GM20431 (cell line): ENCODE data around the gene ARSG.
"Not testable (repeated sequence)": the region's sequence is repeated elsewhere in the genome, so short reads cannot be mapped to it uniquely, and the experiment has no call there.

Experiments used
- in situ Hi-C: fragments of 300-500 bp; cut with MseI, MboI; formaldehyde crosslinking; loops from one replicate; pipeline ENCODE4 v1.15.0; 2020; ENCODE audit warnings: low sequenced_read_pairs; ENCODE audit not compliant: unreplicated experiment

ARSG gene

DNA sequence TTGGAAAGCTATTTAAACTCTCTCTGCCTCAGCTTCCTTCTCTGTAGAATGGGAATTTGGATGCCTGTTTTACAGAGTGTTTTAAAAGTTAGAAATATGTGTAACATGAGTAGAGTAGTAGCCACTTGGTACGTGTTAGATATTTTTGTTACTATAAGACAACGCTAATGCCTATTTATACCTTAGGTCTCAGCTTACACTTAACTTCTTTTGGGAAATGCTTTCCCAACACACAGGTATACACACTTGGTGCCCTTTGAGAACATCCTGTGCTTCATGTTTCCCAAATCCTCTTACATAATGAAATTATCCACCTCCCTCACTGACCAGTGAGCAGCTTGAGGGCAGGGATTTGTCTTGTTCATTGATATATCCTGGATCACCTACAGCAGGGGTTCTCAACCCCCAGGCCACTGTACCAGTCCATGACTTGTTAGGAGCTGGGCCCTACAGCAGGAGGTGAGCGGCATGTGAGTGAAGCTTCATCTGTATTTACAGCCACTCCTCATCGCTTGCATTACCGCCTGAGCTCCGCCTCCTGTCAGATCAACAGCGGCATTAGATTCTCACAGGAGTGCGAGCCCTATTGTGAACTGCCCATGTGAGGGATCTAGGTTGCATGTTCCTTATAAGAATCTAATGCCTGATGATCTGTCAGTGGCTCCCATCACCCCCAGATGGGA is 33.5 kb downstream of the ARSG start:
- in situ Hi-C loops: no loop called here

DNA sequence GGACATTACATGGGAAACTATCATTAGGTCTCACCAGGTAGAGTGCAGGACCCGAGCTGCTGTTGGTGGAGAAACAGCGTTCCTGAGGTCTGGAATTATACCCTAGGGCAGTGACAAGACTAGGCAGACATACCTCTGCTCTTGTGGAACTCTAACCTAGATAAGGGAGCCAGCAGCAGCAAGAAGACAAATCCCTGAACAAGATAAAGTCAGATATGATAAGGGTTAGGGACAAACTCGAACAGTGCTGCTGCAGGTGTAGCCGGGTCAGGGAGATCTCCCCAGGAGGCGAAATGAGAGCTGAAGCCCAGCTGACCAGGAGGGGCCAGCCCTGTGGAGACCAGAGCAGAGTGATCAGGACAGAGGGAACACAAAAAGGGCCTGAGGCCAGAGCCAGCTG is 34.7 kb downstream of the ARSG start:
- in situ Hi-C loops: no loop called here

DNA sequence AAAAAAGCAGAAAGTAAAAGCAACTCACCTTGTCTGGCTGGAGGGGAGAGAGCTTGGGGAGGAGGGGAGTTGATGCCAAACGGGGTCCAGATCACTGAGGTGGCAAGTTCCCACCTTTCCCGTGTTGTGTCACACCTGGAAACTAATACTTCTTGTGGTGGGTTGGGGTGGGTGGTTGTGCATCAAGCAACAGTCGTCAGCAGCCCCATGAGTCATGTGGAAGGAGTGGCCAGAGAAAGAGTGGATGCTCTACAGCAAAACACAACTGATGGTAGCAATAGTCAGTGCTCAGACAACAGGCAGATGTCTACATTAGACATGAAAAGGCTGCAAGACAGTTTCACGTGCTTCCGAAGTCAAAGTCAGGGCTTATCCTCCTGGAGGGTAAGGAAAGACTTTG is 35.4 kb downstream of the ARSG start:
- in situ Hi-C loops: no loop called here

DNA sequence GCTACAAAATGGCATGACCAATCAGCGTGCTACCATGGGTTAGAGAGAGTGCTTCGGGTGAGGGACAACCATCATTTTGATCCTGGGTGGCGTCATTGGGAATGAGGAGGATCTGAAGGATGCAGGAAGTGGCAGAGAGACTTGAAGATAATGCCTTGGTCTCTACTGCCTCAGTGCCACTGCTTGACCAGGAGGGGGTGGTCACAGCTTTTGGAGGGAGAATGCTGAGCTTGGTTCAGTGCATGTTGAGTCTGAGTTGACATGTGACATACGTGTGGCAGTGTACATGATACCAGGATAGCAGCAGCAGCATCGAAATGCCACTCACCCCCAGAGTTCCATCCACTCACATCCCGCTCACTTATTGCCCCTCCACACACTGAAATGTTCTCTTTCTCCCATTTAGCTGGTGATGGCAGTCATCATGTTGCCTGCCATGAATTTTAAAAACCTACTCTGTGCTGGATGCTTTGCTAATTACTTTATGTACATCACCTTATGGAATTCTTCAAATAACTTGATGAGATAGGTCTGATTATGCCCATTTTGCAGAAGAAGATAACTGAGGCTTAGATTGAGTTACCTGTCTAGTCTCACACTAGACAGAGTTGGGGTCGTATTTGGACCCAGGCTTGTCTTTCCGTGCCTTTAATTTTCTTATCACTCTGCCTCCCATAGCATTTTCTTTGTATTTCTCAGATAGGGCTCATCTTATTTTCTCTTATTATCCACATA is 36.7 kb downstream of the ARSG start:
- in situ Hi-C loops: no loop called here

DNA sequence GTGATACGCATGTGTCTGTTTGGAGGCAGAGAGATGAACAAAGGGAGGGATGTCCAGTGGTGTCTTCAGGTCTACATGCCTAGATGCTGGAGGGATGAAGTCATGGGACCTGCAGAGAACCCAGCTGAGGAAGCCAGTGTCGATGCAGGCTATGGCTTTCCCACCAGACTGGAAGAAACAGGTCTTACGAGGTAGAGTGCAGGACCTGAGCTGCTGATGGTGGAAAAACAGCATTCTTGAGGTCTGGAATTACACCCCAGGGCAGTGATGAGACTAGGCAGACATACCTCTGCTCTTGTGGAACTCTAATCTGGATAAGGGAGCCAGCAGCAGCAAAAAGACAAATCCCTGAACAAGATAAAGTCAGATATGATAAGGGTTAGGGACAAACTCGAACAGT is 37.4 kb downstream of the ARSG start:
- in situ Hi-C loops: no loop called here

DNA sequence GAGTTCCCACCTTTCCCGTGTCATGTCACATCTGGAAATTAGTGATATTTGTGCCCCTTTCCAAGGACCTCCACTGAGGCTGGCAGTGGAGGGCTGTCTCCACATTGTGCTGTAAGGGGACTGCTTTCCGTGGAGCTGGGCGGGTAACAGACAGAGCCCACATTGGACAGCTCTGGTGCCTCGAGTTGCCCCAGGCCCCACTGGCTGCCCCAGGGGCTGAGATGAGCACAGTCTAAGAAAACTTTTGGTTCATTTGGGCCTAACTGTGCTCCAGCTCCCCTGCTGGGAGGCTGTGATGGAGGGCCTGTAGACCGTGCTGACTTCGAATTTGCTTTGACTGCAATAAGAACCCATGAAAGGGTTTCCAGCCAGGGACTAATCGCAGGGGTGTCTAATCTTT is 38.0 kb downstream of the ARSG start:
- in situ Hi-C loops: no loop called here

DNA sequence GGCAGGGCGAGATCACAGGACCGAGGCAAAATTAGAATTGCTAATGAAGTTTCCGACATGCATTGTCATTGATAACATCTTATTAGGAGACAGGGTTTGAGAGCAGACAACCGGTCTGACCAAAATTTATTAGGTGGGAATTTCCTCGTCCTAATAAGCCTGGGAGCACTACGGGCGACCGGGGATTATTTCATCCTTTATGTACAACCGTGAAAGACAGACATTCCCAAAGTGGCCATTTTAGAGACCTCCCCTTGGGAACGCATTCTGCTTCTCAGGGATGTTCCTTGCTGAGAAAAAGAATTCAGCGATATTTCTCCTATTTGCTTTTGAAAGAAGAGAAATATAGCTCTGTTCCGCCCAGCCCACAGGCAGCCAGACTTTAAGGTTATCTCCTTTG is 40.6 kb downstream of the ARSG start:
- in situ Hi-C loops: not testable (repeated sequence)

DNA sequence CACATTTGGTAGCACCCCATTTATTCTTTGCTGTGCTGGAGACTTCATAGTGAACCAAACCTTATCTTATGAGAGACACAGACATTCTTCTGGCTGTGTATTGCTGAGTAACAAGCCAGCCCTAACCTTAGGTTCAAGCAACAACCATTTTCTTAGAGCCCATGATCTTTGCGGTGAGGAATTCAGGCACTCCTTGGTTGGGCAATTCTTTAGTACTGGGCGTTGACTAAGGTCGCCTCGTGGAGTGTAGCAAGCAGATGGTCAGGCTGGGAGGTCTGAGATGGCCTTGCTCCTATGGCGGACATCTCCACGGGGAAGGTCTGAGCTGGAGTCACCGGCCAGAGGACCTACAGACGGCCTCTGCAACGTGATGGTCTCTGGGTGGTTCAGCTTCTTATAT is 43.1 kb downstream of the ARSG start:
- in situ Hi-C loops: no loop called here

DNA sequence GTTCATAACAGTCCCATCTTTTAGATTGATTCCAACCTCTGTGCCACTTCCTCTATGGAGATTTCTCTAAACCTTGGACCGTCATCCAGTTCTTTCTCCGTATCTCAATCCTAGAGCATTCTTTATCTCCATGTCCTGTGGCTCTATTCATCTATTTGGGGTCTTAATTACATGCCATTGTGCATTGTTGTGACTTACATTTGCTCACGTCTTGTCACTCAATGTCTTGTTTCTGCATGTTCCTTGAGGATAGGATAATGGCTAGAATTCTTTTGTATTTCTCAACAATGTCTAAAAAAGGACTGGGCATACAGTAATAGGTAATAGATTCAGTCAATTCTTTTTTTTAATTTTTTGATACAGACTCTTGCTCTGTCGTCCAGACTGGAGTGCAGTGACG is 50.2 kb downstream of the ARSG start:
- in situ Hi-C loops: no loop called here

DNA sequence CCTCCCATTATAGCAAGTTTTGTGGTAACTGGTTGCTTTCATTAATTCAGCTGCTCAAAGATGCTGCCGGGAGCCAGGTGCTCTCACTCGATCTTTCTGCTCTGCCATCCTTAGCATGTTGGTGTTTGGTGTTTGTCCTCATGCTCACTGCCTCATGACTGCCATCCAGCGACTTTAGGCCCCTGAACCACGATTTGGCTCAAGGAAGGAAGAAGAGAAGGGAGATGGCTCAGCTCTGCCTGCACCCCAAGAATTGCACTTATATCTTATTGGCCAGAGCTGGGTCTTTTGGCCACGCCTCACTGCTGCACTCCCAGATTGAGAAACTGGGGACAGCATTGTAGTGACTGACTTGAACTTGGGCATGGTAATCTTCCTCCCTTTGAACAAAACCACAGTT is 52.7 kb downstream of the ARSG start:
- in situ Hi-C loops: no loop called here

DNA sequence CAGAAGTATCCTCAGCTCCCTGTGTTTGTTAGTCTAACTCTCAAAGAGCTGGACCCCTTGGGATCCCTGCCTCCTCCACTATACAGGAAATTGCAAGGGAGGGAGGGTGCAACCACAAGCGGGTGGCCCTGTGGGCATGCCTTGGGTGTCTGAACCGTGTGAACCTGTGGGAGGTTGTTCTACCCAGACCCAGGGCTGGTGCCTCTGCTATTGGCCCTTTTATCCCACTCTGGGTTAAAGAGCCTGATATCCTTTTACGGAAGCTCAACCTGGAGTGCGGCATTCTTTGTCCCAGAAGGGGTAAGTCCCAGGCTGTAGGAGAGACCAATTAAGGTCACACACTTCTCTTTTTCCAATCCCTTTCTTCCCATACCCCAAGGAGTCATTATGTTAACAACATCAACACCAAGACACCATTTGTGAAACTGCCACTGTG is 53.4 kb downstream of the ARSG start:
- in situ Hi-C loops: no loop called here

DNA sequence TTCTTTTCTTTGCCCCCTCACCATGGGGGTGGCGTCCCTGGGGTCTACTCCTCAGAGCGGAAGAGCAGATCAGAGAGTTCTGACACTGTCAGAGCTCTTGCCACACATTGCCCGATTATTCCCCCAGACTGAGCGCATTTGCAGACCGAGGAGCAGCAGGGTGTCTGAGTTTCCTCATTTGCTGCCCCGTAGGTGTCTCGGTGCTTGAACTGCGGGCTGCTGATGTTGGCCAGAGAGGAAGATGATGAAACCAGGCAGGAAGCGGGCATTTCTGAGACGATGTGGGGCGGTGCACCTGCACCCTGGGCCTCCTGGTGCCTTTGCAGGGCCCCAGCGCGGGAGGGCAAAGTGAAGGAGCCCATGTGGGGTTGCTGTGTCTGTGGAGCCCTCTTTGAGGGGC is 55.2 kb downstream of the ARSG start:
- in situ Hi-C loops: no loop called here

DNA sequence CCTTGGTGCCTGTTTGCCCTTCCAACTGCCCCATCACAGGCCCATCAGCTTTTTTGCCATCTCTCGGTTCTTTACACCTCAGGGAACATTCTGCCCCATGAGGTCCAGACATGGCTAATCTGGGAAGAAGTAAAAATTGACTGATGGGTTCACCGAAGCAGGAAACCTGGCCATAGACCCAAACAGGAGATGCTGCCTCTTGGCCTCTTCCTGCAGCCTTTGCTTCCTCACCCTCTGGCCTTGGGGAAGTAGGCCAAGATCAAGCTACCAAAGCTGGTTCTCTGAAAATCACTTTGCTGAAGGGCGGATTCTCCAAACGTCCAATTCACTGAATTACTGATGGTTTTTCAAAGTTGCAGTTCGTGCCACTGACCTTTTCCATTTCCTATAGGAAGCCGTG is 56.1 kb downstream of the ARSG start:
- in situ Hi-C loops: no loop called here

DNA sequence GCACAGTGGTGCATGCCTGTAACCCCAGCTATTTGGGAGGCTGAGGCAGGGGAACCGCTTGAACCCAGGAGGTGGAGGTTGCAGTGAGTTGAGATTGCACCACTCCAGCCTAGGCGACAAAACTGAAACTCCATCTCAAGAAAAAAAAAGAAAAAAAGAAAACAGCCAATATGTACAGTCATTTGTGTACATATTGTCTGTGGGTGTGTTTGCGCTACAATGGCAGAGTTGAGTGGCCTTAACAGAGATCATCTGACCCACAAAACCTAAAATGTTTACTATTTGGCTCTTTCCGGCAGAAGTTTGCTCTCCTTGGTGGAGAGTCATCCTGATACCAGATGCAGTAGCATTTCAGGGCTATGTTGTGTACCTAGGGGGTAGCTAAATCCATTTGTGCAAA is 57.9 kb downstream of the ARSG start:
- in situ Hi-C loops: no loop called here

DNA sequence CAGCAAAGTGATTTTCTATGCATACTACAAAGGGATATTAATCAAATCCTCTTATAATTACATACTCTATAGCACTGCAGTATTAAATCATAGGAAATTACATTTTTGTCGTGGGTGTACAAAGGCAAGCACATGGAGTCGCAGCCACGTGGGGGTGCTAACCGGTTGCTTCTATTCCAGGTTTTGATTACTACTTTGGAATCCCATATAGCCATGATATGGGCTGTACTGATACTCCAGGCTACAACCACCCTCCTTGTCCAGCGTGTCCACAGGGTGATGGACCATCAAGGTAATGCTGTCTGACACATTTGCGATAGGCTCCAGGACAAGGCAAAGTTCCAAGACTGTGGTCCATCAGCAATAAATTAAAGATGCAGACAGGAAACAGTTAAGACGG is 60.1 kb downstream of the ARSG start:
- in situ Hi-C loops: no loop called here

DNA sequence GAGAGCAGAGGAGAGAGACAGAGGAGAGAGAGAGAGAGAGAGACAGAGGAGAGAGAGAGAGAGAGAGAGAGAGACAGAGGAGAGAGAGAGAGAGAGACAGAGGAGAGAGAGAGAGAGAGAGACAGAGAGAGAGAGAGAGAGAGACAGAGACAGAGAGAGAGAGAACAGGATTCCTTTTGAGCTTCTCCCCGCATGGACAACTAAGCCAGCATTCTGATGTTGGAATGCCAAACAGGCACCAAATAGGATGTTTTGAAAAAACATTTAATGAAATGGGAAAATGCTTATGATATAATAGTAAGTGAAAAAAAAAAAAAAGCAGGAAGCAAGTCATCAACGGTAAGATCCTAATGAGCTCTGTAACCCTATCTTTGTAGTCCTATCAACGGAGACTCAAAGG is 60.7 kb downstream of the ARSG start:
- in situ Hi-C loops: no loop called here

DNA sequence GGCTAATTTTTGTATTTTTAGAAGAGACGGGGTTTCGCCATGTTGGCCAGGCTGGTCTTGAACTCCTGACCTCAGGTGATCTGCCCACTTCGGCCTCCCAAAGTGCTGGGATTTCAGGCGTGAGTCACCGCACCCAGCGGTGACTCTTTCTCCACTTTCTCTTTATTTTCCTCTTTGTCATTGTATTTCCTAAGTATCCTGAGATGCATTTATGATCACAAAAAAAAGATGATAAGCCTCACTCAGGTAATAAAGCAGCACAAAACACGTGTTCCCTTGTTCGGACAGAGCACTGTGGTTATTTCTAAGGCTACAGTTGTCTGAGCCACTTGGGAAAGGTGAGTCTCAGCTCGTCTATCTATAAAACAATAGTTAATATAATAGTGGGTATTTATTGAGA is 61.4 kb downstream of the ARSG start:
- in situ Hi-C loops: not testable (repeated sequence)

DNA sequence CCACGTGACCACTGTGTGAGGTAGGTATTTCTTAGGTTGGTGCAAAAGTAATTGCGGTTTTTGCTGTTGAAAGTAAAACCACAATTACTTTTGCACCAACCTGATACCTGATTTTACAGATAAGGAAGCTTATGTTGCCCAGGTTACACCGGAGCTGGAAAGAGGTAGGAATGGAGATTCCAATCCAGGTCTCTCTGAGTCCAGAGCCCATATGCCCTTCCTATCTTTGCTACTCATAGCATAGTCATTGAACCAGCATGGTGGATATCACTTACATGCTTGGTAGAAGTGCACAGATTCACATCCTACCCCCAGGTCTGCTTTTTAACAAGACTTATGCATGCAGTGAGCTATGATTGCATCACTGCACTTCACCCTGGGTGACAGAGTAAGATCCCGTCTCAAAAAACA is 61.8 kb downstream of the ARSG start:
- in situ Hi-C loops: no loop called here

DNA sequence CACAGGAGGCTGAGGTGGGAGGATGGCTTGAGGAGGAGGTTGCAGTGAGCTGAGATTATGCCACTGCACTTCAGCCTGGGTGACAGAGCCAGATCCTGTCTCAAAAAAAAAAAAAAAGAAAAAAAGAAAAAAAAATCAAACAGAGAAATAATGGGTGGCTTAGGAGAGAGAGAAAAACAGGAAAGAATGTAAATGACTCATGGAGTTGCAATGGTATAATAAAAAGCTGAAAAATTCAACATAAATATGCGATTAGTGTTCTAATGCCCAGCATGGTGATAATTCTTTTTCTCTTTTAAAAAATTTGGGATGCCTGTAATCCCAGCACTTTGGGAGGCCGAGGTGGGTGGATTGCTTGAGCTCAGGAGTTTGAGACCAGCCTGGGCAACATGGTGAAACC is 63.0 kb downstream of the ARSG start:
- in situ Hi-C loops: not testable (repeated sequence)

DNA sequence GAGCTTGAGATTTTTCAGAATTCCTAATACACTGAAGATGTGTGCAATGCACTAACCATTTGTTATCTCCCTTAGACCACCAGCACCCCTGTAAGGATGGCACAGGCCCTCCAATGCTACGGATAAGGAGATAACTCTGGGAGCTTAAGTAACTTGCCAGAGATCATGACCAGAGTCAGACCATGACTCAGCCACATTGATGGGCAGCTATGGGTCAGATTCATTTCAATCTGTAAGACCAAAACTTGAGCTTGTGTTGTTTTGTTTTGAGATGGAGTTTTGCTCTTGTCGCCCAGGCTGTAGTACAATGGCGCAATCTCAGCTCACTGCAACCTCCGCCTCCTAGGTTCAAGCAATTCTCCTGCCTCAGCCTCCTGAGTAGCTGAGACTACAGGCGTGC is 63.8 kb downstream of the ARSG start:
- in situ Hi-C loops: not testable (repeated sequence)

DNA sequence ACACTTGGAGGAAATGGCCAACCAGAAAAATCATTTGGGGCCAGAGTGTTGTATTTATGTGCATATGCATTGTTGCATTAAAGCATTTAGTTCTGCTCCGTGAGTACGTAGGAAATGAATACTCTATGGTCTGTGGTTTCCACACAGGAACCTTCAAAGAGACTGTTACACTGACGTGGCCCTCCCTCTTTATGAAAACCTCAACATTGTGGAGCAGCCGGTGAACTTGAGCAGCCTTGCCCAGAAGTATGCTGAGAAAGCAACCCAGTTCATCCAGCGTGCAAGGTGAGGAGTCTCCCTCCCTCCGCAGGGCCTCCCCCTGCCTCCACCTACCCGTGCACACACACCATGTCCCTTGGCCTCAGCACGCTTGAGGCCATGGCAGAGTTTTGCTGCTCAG is 65.2 kb downstream of the ARSG start:
- in situ Hi-C loops: no loop called here

DNA sequence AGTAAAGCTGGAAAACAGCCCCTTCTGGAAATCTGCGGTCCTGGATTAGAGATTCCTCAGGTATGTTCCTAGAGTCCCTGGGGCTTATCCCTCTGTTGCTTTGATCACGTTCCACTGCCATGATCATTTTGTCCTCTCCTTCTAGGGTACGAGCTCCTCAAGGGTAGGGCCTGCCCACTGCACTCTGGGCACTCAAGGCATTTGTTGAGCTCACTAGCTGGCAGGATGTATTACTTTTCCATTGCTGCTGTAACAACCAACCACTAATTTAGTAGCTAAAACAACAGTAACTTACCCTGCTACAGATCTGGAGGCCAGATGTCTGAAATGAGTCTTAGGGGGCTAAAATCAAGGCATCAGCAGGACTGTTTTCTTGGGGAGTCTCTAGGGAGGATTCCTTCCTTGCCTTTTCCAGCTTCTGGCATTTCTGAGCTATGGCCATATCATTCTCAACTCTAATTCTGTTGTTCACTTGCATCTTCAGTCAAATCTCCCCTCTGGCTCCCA is 65.7 kb downstream of the ARSG start:
- in situ Hi-C loops: no loop called here
